Left lung (tissue), 14 donors: Measurements from ENCODE around the gene TUBGCP6. TPM values are rescaled to one million over a fixed set of nuclear protein-coding genes. Genes with fewer than 3 reads are reported as not detected.

Experiments used
- ATAC-seq: fragments of 200-7000 bp; cut with Tn5 transposase; one replicate; pipeline ENCODE4 v1.9.1; 2020; ENCODE audit warnings: moderate library complexity
- DNase-seq, 4 donors: peaks; one replicate each; pipeline ENCODE4 v3.0.0-alpha.2; 2013 to 2020
- H3K27ac ChIP-seq, 2 donors: fragments of 200-600 bp; sonication (generic) in 1 of 2; one replicate each; pipeline versions ENCODE4 v1.5.0 to v1.8.0; 2020 to 2021
- H3K27me3 ChIP-seq, 2 donors: fragments of 200-600 bp; sonication (generic) in 1 of 2; one replicate each; pipeline versions ENCODE4 v1.5.0 to v1.8.0; 2020 to 2021
- H3K36me3 ChIP-seq, 2 donors: fragments of 200-600 bp; sonication (generic) in 1 of 2; one replicate each; pipeline versions ENCODE4 v1.5.0 to v1.8.0; 2020 to 2021
- H3K4me1 ChIP-seq, 2 donors: fragments of 200-600 bp; one replicate each; pipeline ENCODE4 v1.8.0; 2021
- H3K4me3 ChIP-seq, 2 donors: fragments of 200-600 bp; sonication (generic) in 1 of 2; one replicate each; pipeline versions ENCODE4 v1.5.0 to v1.8.0; 2020 to 2021; ENCODE audit warnings: mild to moderate bottlenecking in 1 of 2
- H3K9me3 ChIP-seq, 2 donors: fragments of 200-600 bp; sonication (generic) in 1 of 2; one replicate each; pipeline versions ENCODE4 v1.5.0 to v1.8.0; 2020 to 2021
- intact Hi-C, 2 donors: fragments of 100-400 bp; cut with DNase I; formaldehyde crosslinking; loops; one replicate each; pipeline versions ENCODE4 v1.11.2 to v1.14.2; 2022
- long read RNA-seq, 12 donors: library from polyadenylated mRNA in 2 of 12; unstranded in 2 of 12; transcript quantifications; one replicate each; pipeline ENCODE4 v2.0.0 and lab custom pipeline, GENCODE V29; 2019 to 2026
- polyA plus RNA-seq, 6 donors: library from polyadenylated mRNA; unstranded; fragments of 120-200 nt; gene quantifications; one replicate each; pipeline ENCODE4 v1.2.1, GENCODE V29; 2013; ENCODE audit not compliant: insufficient read length in 6 of 6
- total RNA-seq, 2 donors: library from RNA; stranded (reverse); fragmentation: NEBNext Ultra II Directional; extraction: Animal tissue kit (Norgen Biotek cat#: 25700); gene quantifications; one replicate each; pipeline ENCODE4 v1.2.1, GENCODE V29; 2021
- TF ChIP-seq, protein P1 (sequence below), 2 donors: fragments of 200-600 bp; sonication (generic) in 1 of 2; IDR thresholded peaks; one replicate each; pipeline versions ENCODE4 v1.5.0 to v1.8.0; 2021; ENCODE audit warnings: antibody characterized with exemption in 2 of 2
- donor health status: DM: no; HTN: yes; CAD: no.
- donor health status: DM: no; HTN: no; CAD: no.

Gene TUBGCP6, protein sequence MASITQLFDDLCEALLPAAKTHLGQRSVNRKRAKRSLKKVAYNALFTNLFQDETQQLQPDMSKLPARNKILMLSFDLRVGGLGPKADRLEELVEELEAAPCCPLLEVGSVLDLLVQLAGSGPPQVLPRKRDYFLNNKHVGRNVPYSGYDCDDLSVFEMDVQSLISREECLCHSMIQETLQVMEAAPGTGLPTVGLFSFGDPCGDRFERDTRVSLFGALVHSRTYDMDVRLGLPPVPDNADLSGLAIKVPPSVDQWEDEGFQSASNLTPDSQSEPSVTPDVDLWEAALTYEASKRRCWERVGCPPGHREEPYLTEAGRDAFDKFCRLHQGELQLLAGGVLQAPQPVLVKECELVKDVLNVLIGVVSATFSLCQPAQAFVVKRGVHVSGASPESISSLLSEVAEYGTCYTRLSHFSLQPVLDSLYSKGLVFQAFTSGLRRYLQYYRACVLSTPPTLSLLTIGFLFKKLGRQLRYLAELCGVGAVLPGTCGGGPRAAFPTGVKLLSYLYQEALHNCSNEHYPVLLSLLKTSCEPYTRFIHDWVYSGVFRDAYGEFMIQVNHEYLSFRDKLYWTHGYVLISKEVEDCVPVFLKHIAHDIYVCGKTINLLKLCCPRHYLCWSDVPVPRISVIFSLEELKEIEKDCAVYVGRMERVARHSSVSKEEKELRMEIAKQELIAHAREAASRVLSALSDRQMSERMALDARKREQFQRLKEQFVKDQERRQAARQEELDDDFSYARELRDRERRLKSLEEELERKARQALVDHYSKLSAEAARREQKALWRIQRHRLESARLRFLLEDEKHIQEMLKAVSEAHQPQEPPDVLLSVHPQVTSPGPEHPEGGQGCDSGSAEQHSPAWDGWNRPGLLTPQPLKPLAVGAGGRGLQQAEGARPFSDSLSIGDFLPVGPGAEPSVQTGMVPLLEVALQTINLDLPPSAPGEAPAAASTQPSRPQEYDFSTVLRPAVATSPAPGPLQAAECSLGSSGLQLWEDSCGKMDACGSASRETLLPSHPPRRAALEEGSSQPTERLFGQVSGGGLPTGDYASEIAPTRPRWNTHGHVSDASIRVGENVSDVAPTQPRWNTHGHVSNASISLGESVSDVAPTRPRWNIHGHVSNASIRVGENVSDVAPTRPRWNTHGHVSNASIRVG (N-terminal part only)
- total RNA-seq (10 to 100 TPM; 40.8 to 41.3 TPM), polyA plus RNA-seq (10 to 100 TPM; 37.2 to 50.1 (median 44.5) TPM)
- long read RNA-seq, donor 1, partial matches to known transcripts = 14 of 14 reads
- long read RNA-seq, donor 1, other reads (novel, unspliced or antisense) = 0 of 14 reads
- long read RNA-seq, donor 2, full-length matches to known transcripts = 1 of 13 reads
- long read RNA-seq, donor 2, partial matches to known transcripts = 12 of 13 reads
- long read RNA-seq, donor 2, other reads (novel, unspliced or antisense) = 0 of 13 reads
- long read RNA-seq, donor 3, full-length matches to known transcripts = 1 of 1 reads
- long read RNA-seq, donor 3, partial matches to known transcripts = 0 of 1 reads
- long read RNA-seq, donor 3, other reads (novel, unspliced or antisense) = 0 of 1 reads
- long read RNA-seq, donor 4, partial matches to known transcripts = 4 of 4 reads
- long read RNA-seq, donor 4, other reads (novel, unspliced or antisense) = 0 of 4 reads
- long read RNA-seq, donor 5 = 0 reads
- long read RNA-seq, donor 6, full-length matches to known transcripts = 2 of 2 reads
- long read RNA-seq, donor 6, partial matches to known transcripts = 0 of 2 reads
- long read RNA-seq, donor 6, other reads (novel, unspliced or antisense) = 0 of 2 reads
- long read RNA-seq, donor 7 = 0 reads
- long read RNA-seq, donor 8, partial matches to known transcripts = 8 of 8 reads
- long read RNA-seq, donor 8, other reads (novel, unspliced or antisense) = 0 of 8 reads
- long read RNA-seq, donor 9 = 0 reads
- long read RNA-seq, donor 10, partial matches to known transcripts = 3 of 5 reads
- long read RNA-seq, donor 10, other reads (novel, unspliced or antisense) = 2 of 5 reads
- long read RNA-seq, donor 11, full-length matches to known transcripts = 3 of 8 reads
- long read RNA-seq, donor 11, partial matches to known transcripts = 5 of 8 reads
- long read RNA-seq, donor 11, other reads (novel, unspliced or antisense) = 0 of 8 reads
- long read RNA-seq, donor 12 = 0 reads

DNA sequence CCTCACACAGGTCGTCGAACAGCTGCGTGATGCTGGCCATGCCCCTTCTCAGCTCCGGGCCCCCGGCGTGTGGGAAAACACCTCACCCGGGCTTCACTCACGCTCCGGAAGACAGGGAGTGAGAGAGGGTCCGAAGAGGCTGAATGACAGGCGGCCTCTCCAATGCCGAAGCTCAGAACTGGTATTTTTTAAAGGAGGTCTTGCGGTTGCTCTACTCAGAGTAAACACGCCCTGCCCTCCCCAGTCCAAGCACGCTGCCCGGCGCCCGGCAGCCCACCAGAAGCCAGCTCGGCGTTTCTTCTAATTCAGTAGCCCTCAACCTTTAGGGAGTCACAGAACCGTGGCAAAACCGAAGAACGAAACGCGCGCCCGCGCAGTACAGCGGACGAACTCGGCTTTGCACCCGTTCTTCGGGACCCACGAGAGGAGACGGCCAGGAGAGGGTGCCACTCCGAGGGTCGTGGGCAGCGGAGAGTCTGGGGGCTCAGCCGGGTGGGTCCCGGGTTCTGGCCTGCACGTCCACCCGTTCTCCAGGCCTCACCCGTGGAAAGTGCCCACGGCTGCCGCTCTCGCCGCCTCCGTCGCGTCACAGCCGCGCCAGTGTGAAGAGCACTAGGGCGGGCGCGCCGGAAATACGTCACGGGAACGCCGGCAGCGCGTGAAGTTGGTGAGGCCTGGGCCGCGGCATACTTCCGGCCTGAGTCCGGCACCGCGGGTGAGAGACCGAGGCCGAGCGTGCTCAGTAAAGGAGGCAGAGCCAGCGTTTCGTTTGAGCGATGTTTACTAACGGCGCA lies at the start of gene TUBGCP6:
TUBGCP6 (minus strand) TSS at position 604 of the 794 bp plus-strand sequence; CDS start at position 40, 564 bp downstream.
- DNase-seq = peak; percentile 92 to 99 (median 94)
- Histone ChIP-seq H3K27ac (peak within 1 kb of the TSS; percentile 82 to 90), H3K4me3 (peak within 1 kb of the TSS; percentile 76 to 93), H3K4me1 (peaks cover 27 to 78% of the 10 kb centered on the region in 2 donors), H3K27me3 (no peaks in the 10 kb centered on the region), H3K36me3 (peaks cover 0 to 33% of the 10 kb centered on the region in 2 donors), H3K9me3 (no peaks in the 10 kb centered on the region)
- TF ChIP-seq, protein P1, sequence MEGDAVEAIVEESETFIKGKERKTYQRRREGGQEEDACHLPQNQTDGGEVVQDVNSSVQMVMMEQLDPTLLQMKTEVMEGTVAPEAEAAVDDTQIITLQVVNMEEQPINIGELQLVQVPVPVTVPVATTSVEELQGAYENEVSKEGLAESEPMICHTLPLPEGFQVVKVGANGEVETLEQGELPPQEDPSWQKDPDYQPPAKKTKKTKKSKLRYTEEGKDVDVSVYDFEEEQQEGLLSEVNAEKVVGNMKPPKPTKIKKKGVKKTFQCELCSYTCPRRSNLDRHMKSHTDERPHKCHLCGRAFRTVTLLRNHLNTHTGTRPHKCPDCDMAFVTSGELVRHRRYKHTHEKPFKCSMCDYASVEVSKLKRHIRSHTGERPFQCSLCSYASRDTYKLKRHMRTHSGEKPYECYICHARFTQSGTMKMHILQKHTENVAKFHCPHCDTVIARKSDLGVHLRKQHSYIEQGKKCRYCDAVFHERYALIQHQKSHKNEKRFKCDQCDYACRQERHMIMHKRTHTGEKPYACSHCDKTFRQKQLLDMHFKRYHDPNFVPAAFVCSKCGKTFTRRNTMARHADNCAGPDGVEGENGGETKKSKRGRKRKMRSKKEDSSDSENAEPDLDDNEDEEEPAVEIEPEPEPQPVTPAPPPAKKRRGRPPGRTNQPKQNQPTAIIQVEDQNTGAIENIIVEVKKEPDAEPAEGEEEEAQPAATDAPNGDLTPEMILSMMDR (IDR thresholded peaks at IDR 0.05) = peak in 1 of 2 donors; percentile 15
- intact Hi-C loops = no loop called here
- ATAC-seq = peak; percentile 90

DNA sequence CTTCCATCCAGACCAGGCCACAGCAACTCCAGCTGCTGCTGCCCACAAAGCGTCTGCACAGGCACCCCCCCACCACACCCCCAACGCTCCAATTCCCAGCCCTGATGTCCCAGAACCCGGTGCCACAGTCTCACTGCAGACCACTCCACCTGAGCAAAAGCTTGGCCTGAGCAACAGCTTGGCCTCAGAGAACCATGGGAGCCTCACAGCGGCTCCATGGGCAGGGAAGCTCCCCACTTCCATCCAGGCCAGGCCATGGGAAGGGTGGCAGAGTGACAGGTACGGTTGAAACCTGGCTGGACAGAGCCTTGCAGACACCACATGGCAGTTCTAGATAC lies 49.5 kb upstream of the TUBGCP6 start:
- DNase-seq (no peak), ATAC-seq (no peak)
- intact Hi-C loops = no loop called here
- no peaks in the 10 kb centered on the region for H3K9me3 ChIP-seq
- H3K27ac ChIP-seq = peak overlapping the region; percentile 82 to 85
- H3K4me1 ChIP-seq = peaks cover 44 to 70% of the 10 kb centered on the region in 2 donors
- no peak overlapping the region for H3K4me3 ChIP-seq
- TF ChIP-seq, protein P1 (IDR thresholded peaks at IDR 0.05) = no peak
- peaks cover 0 to 19% of the 10 kb centered on the region in 2 donors for H3K36me3 ChIP-seq
- peaks cover 0 to 31% of the 10 kb centered on the region in 2 donors for H3K27me3 ChIP-seq

DNA sequence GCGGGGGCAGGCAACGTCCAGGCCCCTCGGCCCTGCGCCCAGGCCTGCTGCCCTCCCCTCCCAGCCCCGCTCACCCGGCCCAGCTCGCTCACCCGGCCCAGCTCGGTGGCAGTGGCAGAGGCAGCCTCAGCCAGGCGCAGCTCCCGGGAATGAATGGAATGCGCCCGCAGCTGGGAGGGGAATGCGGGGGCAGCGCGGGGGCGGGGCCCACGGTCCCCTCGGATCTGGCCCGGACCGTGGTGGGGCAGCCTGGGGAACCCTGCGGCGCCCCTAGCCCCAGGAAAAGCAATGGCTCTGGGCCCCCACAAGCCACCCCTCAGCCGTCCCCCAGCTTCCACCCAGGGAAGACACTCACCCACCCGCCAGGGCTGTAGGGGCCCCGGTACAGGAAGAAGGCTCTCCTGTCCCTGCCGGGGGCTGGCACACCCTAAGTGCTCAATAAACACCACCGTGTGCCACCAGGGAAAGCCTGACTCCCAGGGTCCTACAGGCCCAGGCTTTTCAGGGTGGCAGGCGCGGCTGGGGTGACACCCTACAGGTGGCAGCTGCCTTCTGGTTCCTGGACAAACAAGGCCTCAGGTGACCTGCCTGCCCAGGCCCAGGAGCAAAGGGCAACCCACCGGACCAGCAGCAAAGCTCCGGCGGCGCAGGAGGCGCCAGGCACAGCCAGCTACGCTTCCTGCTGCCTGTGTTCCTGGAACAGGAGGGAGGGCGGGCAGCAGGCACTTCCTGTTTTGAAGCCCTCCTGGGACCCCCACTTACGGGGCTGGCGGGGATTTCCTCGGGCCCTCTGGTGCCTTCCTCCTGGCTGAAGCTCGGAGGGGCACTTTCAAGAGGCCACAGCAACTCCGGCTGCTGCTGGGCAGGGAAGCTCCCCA lies 48.9 kb upstream of the TUBGCP6 start:
- H3K9me3 ChIP-seq = no peaks in the 10 kb centered on the region
- DNase-seq = peak in 3 of 4 donors; percentile 74 to 91 (median 81)
- TF ChIP-seq, protein P1 (IDR thresholded peaks at IDR 0.05) = no peak
- H3K4me3 ChIP-seq = peak overlapping the region; percentile 5 to 29
- intact Hi-C loops = no loop called here
- H3K27ac ChIP-seq = peak overlapping the region; percentile 82 to 85
- peaks cover 38 to 64% of the 10 kb centered on the region in 2 donors for H3K4me1 ChIP-seq
- H3K36me3 ChIP-seq = peaks cover 0 to 25% of the 10 kb centered on the region in 2 donors
- peaks cover 0 to 25% of the 10 kb centered on the region in 2 donors for H3K27me3 ChIP-seq
- peak; percentile 86 for ATAC-seq
